Mesenchymal stem cell (in vitro differentiated cells and primary cell): ENCODE data around the gene TTC4.

ENCODE experiments used
- DNase-seq: peaks from one replicate; pipeline ENCODE4 v3.0.0-alpha.2; 2013
- H2AFZ ChIP-seq: one replicate; pipeline ENCODE4 v1.6.1; 2013; ENCODE audit warnings: low read depth, mild to moderate bottlenecking, control low read depth, inconsistent platforms, low read length, moderate library complexity
- H2AK5ac ChIP-seq: 2 replicates; pipeline ENCODE4 v1.6.1; 2013; ENCODE audit warnings: low read length, moderate library complexity, mild to moderate bottlenecking, inconsistent platforms; ENCODE audit not compliant: severe bottlenecking
- H2BK120ac ChIP-seq: one replicate; pipeline ENCODE4 v1.6.1; 2013; ENCODE audit warnings: low read depth, mild to moderate bottlenecking, inconsistent platforms, low read length, moderate library complexity
- H2BK12ac ChIP-seq, 2 experiments: one replicate each; pipeline ENCODE4 v1.6.1; 2013; ENCODE audit warnings: inconsistent platforms in 2 of 2, low read length in 2 of 2, mild to moderate bottlenecking in 2 of 2, moderate library complexity in 2 of 2, control low read depth in 1 of 2
- H2BK15ac ChIP-seq: one replicate; pipeline ENCODE4 v1.6.1; 2013; ENCODE audit warnings: mild to moderate bottlenecking, low read depth, inconsistent platforms; ENCODE audit not compliant: poor library complexity, severe bottlenecking
- H2BK5ac ChIP-seq: 2 replicates; pipeline ENCODE4 v1.6.1; 2013; ENCODE audit warnings: low read depth, mild to moderate bottlenecking, low read length, control low read depth, inconsistent platforms; ENCODE audit not compliant: poor library complexity, severe bottlenecking
- H3K14ac ChIP-seq, 2 experiments: one replicate each; pipeline ENCODE4 v1.6.1; 2013; ENCODE audit warnings: inconsistent platforms in 2 of 2, low read length in 2 of 2, control low read depth in 1 of 2, mild to moderate bottlenecking in 1 of 2, moderate library complexity in 1 of 2
- H3K18ac ChIP-seq, 2 experiments: one replicate each; pipeline ENCODE4 v1.6.1; 2013; ENCODE audit warnings: inconsistent platforms in 2 of 2, low read length in 2 of 2, control low read depth in 1 of 2, low read depth in 1 of 2, mild to moderate bottlenecking in 1 of 2
- H3K23ac ChIP-seq, 2 experiments: one replicate each; pipeline ENCODE4 v1.6.1; 2013; ENCODE audit warnings: inconsistent platforms in 2 of 2, low read length in 2 of 2, mild to moderate bottlenecking in 2 of 2, moderate library complexity in 2 of 2, control low read depth in 1 of 2
- H3K27ac ChIP-seq: 2 replicates; pipeline ENCODE4 v1.5.1; 2013; ENCODE audit warnings: mild to moderate bottlenecking, moderate library complexity, low read length, control low read depth, inconsistent platforms; ENCODE audit not compliant: poor library complexity, severe bottlenecking
- H3K27me3 ChIP-seq, 2 experiments: 2 replicates each; pipeline versions ENCODE4 v1.6.1 to v1.7.0; 2013; ENCODE audit warnings: low read length in 2 of 2, mild to moderate bottlenecking in 2 of 2, moderate library complexity in 2 of 2, control low read depth in 1 of 2, inconsistent platforms in 1 of 2; ENCODE audit not compliant: control insufficient read depth in 1 of 2, insufficient read depth in 1 of 2
- H3K36me3 ChIP-seq, 2 experiments: 2 replicates each; pipeline versions ENCODE4 v1.6.1 to v1.7.0; 2013; ENCODE audit warnings: low read length in 2 of 2, control low read depth in 1 of 2, inconsistent platforms in 1 of 2, low read depth in 1 of 2, mild to moderate bottlenecking in 1 of 2; ENCODE audit not compliant: insufficient read depth in 2 of 2, control insufficient read depth in 1 of 2
- H3K4ac ChIP-seq, 2 experiments: one replicate each; pipeline ENCODE4 v1.6.1; 2013; ENCODE audit warnings: inconsistent platforms in 2 of 2, low read length in 2 of 2, mild to moderate bottlenecking in 2 of 2, moderate library complexity in 2 of 2, control low read depth in 1 of 2, low read depth in 1 of 2
- H3K4me1 ChIP-seq: 2 replicates; pipeline ENCODE4 v1.6.1; 2013; ENCODE audit warnings: low read depth, low read length, control low read depth; ENCODE audit not compliant: control insufficient read depth, insufficient read depth
- H3K4me2 ChIP-seq: 2 replicates; pipeline ENCODE4 v1.6.1; 2013; ENCODE audit warnings: low read length, mild to moderate bottlenecking, inconsistent platforms; ENCODE audit not compliant: poor library complexity, severe bottlenecking
- H3K4me3 ChIP-seq, 2 experiments: 2 replicates each; pipeline versions ENCODE4 v1.5.1 to v1.7.0; 2013; ENCODE audit warnings: low read length in 2 of 2, mild to moderate bottlenecking in 2 of 2, control low read depth in 1 of 2, low read depth in 1 of 2; ENCODE audit not compliant: insufficient read depth in 1 of 2
- H3K79me1 ChIP-seq: replicated peaks from 2 replicates; pipeline ENCODE4 v1.6.1; 2013; ENCODE audit warnings: mild to moderate bottlenecking, control low read depth, low read length, inconsistent platforms; ENCODE audit not compliant: poor library complexity, severe bottlenecking
- H3K9ac ChIP-seq: 2 replicates; pipeline ENCODE4 v1.7.0; 2013; ENCODE audit warnings: mild to moderate bottlenecking, low read length, moderate library complexity
- H3K9me3 ChIP-seq: 2 replicates; pipeline ENCODE4 v1.7.0; 2013; ENCODE audit warnings: mild to moderate bottlenecking, low read length; ENCODE audit not compliant: control insufficient read depth
- H4K8ac ChIP-seq: one replicate; pipeline ENCODE4 v1.6.1; 2013; ENCODE audit warnings: inconsistent platforms, mild to moderate bottlenecking, low read length, moderate library complexity
- H4K91ac ChIP-seq: one replicate; pipeline ENCODE4 v1.6.1; 2013; ENCODE audit warnings: mild to moderate bottlenecking, low read length, inconsistent platforms
- WGBS: methylation state at CpG from one replicate; pipeline ENCODE4 v1.1.7; 2013; ENCODE audit warnings: mixed read lengths; 5-methylcytosine and 5-hydroxymethylcytosine counted together

TTC4 gene

DNA sequence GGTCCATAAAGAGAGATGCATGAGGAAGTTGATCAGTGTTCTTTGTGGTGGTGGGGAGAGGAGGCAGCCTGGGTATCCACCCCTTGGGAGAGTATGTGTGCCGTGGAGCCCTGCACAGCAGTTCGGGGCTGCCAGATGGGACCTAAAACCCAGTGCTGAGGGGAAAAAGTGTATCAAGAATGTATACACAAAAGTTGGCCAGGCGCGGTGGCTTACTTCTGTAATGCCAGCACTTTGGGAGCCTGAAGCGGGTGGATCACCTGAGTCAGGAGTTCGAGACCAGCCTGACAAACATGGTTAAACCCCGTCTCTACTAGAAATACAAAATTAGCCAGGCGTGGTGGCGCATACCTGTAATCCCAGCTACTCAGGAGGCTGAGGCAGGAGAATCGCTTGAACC is 4.1 kb upstream of the TTC4 start:
- H4K8ac ChIP-seq = no peak overlapping the region
- no peaks in the 10 kb centered on the region for H3K36me3 ChIP-seq
- no peak overlapping the region for H3K23ac ChIP-seq
- no peak overlapping the region for H2BK5ac ChIP-seq
- H2AFZ ChIP-seq = no peak overlapping the region
- no peak overlapping the region for H2BK120ac ChIP-seq
- DNase-seq = no peak
- H3K27ac ChIP-seq = no peak overlapping the region
- no peaks in the 10 kb centered on the region for H3K9me3 ChIP-seq
- 94% methylated on average over 9 of the region's 10 CpGs for WGBS
- H3K4me1 ChIP-seq = peaks cover 7% of the 10 kb centered on the region
- H3K18ac ChIP-seq = no peak overlapping the region
- no peak overlapping the region for H2AK5ac ChIP-seq
- H4K91ac ChIP-seq = no peak overlapping the region
- H3K79me1 ChIP-seq = peaks cover 5% of the 10 kb centered on the region
- no peak overlapping the region for H2BK15ac ChIP-seq
- peaks cover 13 to 47% of the 10 kb centered on the region in 2 experiments for H3K27me3 ChIP-seq
- H2BK12ac ChIP-seq = no peak overlapping the region
- no peak overlapping the region for H3K4me3 ChIP-seq
- no peak overlapping the region for H3K9ac ChIP-seq
- H3K4me2 ChIP-seq = no peak overlapping the region
- no peak overlapping the region for H3K4ac ChIP-seq
- H3K14ac ChIP-seq = no peak overlapping the region

DNA sequence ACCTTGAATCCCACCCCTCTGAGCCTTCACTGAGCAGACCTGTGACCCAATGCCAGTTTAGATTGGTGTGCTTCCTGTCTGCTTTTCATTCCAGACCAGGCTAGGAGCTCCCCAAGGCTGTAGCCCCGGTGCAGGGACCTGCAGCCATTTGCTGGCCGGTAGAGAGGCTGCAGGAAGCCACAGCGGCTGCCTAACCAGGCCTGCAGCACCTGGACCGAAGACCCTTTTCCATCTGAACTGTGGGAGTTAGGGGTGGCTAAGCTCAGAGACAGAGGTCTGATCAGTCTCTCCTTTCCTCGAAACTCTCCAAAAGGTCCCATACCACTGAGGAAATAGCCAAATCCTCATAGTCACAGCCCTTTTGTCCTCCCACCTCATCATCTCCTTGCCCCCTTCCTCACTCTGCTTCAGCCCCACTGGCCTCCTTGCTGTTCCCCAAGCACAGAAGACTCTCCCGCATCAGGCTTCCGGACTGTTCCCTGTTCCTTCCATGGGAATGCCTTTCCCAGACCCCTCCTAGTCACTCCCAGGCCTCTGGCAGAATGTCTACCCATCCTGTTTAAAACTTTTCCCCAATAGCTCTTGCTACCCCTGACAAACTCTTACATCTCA is 674 bp upstream of the TTC4 start:
- Histone ChIP-seq H2BK120ac (no peak overlapping the region), H3K79me1 (peaks cover 19% of the 10 kb centered on the region), H2AK5ac (peak overlapping the region; percentile 19), H2AFZ (peak overlapping the region; percentile 30), H2BK15ac (peak overlapping the region; percentile 63), H3K36me3 (peaks cover 3 to 28% of the 10 kb centered on the region in 2 experiments), H3K9me3 (no peaks in the 10 kb centered on the region), H3K27me3 (peaks cover 0 to 16% of the 10 kb centered on the region in 2 experiments), H2BK5ac (no peak overlapping the region), H3K9ac (peak overlapping the region; percentile 97), H3K27ac (no peak overlapping the region), H2BK12ac (peak overlapping the region; percentile 48 to 61), H3K18ac (peak overlapping the region; percentile 24 to 68), H3K4me2 (peak overlapping the region; percentile 60), H4K91ac (no peak overlapping the region), H4K8ac (peak overlapping the region; percentile 92), H3K14ac (no peak overlapping the region), H3K4ac (peak overlapping the region in 1 of 2 experiments; percentile 53), H3K4me1 (peaks cover 7% of the 10 kb centered on the region), H3K4me3 (peak overlapping the region in 1 of 2 experiments; percentile 88), H3K23ac (no peak overlapping the region)
- no peak for DNase-seq
- WGBS = 96% methylated on average over 6 of the region's 7 CpGs

DNA sequence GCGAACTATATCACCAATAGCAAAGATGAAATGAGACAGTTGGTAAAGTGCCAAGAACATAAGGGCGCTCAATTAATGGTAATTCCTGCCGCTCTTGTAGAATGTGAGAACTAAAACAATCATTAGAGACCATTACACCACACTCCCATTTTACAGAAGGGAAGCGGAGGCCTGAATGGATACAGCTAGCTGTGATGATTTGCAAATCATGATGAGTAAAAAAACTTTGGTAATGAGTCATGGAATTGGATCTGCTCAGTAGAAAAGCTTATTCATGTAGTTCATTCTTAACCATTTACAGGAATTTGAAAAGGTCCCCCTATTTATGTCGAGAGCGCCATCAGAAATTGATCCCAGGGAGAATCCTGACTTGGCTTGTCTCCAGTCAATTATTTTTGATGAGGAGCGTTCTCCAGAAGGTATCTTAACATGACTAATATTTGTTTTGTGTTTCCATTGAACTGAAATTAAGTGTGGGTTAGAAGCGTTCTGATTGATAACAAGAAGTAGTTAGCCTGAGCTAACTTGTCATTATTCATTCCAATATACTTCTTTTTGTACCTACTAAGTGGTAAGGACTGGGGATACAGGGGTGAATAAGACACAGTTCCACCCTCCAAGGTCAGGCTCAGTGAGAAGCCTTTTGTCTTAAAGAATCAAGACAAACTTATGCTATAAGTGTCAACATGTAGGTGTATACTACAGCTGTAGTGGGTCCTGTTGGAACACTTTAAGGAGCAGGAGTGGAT is 812 bp downstream of the TTC4 start:
- 42% methylated on average over 5 of the region's 8 CpGs for WGBS
- Histone ChIP-seq H3K4ac (peak overlapping the region in 1 of 2 experiments; percentile 30), H3K36me3 (peaks cover 3 to 42% of the 10 kb centered on the region in 2 experiments), H2BK5ac (no peak overlapping the region), H4K91ac (no peak overlapping the region), H3K79me1 (peaks cover 19% of the 10 kb centered on the region), H2BK120ac (no peak overlapping the region), H2BK15ac (no peak overlapping the region), H3K9me3 (no peaks in the 10 kb centered on the region), H2AK5ac (no peak overlapping the region), H3K9ac (peak overlapping the region; percentile 97), H4K8ac (peak overlapping the region; percentile 90), H3K27me3 (peaks cover 0 to 2% of the 10 kb centered on the region in 2 experiments), H2BK12ac (no peak overlapping the region), H3K4me3 (peak overlapping the region in 1 of 2 experiments; percentile 88), H3K4me1 (peaks cover 7% of the 10 kb centered on the region), H3K27ac (peak overlapping the region; percentile 71), H3K4me2 (peak overlapping the region; percentile 78), H2AFZ (no peak overlapping the region), H3K23ac (no peak overlapping the region), H3K18ac (no peak overlapping the region), H3K14ac (no peak overlapping the region)
- no peak for DNase-seq

DNA sequence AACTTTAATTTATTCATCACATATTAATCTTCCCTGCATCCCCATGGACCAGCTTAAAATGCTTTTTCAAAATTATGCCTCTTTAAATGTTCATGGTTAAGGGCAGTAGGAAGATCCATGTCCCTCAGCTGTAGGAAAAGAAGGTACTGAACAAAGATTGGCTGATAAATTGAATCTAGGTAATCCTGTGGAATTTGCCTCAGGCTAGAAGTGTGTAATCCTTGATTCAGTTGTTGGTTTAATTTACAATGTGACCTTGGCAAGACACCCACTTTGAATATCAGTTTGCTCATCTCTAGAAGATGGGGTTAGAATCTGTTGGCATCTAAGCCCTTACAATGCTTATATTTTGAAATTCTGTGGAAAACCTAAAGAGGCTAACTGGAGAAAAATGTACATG is 6.1 kb downstream of the TTC4 start:
- no peak overlapping the region for H2BK15ac ChIP-seq
- no peak overlapping the region for H3K14ac ChIP-seq
- no peak overlapping the region for H3K18ac ChIP-seq
- peaks cover 16 to 94% of the 10 kb centered on the region in 2 experiments for H3K36me3 ChIP-seq
- no peaks in the 10 kb centered on the region for H3K4me1 ChIP-seq
- H4K91ac ChIP-seq = no peak overlapping the region
- no peak for DNase-seq
- no peak overlapping the region for H3K9ac ChIP-seq
- no peak overlapping the region for H2BK12ac ChIP-seq
- H3K4me2 ChIP-seq = no peak overlapping the region
- no peak overlapping the region for H2AK5ac ChIP-seq
- H2BK5ac ChIP-seq = no peak overlapping the region
- no peaks in the 10 kb centered on the region for H3K27me3 ChIP-seq
- no peak overlapping the region for H3K4me3 ChIP-seq
- H4K8ac ChIP-seq = no peak overlapping the region
- no peak overlapping the region for H2BK120ac ChIP-seq
- H2AFZ ChIP-seq = no peak overlapping the region
- no peak overlapping the region for H3K27ac ChIP-seq
- peaks cover 14% of the 10 kb centered on the region for H3K79me1 ChIP-seq
- no peak overlapping the region for H3K23ac ChIP-seq
- H3K9me3 ChIP-seq = peaks cover 3% of the 10 kb centered on the region
- no peak overlapping the region for H3K4ac ChIP-seq
